Erythroblast (primary cell): Measurements from ENCODE around the gene CAPN13.

ENCODE experiments used
- GATA1 ChIP-seq: IDR thresholded peaks from 2 replicates; pipeline ENCODE4 v1.6.1; 2011; ENCODE audit warnings: low read depth, mild to moderate bottlenecking, control low read depth, low read length, moderate library complexity
- POLR2A ChIP-seq: IDR thresholded peaks from 2 replicates; pipeline ENCODE4 v1.6.1; 2011; ENCODE audit warnings: mild to moderate bottlenecking, low read length

GRCh38 chr2:30797381-30798015 is 9.7 kb downstream of the CAPN13 start:
- no peak for TF ChIP-seq POLR2A
- no peak for TF ChIP-seq GATA1
